ENCODE data around the gene PNPLA7. TPM values are rescaled to one million over a fixed set of nuclear protein-coding genes. Genes with fewer than 3 reads are reported as not detected.

Gene PNPLA7
- total RNA-seq, 1 experiment from 2014 or later: 1.3 TPM

DNA sequence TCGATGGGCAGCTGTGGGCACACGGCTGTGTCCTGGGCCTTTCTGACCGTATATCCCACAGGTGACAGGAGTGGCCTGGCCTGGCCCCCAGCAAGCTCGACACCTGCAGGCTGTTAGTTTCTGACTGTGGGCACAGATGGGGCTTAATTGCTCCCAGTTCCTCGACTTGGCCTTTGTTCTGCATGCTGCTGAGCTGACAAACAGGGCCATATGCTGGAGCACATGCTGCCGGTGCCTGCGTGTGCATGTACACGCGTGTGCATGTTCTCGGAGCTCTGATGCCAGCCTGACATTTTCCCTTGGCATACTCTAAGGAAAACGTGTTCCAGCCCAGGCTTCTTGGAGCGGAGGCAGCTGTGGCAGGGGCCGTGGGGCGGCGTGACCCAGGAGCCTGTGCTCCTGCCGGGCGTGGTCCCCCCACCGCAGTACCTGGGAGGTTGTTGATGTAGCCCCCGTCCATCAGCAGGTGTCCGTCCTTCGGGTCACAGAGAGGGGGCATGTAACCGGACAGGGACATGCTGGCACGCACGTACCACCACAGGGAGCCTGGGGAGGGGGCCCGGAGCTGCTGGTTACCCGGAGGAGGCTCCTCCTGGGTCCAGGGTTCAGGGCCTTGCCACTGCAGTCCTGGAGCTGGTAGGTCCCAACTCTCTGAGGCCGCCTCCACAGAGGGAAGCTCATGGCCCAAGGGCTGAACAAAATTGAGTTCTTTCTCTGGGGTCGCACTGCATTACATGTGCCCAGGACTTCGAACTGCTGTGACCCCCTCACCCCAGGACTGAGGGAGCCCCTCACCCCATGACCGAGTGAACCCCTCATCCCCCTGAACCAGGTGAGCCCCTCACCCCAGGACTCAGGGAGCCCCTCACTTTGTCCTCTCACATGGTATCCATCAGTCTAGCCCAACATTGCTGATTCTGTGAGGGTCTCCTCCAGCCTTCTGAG is 86.9 kb downstream of the PNPLA7 start:
- no peak for DNase-seq (ENCODE audit: low spot score)

DNA sequence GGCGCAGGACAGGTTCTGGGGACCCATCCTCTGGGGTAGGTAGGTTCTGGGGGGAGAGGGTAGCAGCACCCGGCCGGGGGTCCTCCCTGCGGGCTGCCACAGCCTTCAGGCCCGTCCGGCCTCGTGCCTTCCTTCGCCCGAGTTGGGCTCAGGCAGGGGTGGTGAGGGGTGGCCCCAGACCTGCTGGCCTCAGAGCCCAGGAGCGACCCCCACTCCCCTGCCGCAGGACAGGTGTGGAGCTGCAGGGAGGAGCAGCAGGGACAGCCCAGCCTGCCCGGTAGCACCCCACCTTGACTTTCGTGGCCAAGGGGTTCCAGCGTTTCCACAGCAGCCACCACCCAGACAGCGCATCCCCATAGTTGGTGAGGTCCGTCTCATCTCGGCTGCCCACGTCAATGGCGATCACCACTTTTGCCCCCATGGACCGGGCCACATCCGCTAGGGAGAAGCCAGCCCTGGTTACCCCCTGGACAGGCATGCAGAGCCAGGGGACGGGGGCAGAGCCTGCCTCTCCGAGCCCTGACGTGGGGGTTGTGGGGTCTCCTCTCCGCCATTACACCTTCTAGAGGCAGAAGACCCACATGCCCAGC is 87.7 kb downstream of the PNPLA7 start:
- DNase-seq (ENCODE audit: low spot score): no peak
- Mint-ChIP-seq H3K4me1 (no peaks in the 10 kb centered on the region), H3K4me3 (no peak overlapping the region), H3K9me3 (no peaks in the 10 kb centered on the region), H3K27ac (no peak overlapping the region), H3K27me3 (ENCODE audit: low read depth) (no peaks in the 10 kb centered on the region), H3K36me3 (no peaks in the 10 kb centered on the region)
- TF ChIP-seq TCF7 (CRISPR knock-in tag; IDR thresholded peaks at IDR 0.05; ENCODE audit: low read depth): no peak
- TF ChIP-seq ZNF219 (CRISPR knock-in tag; IDR thresholded peaks at IDR 0.05; ENCODE audit: borderline replicate concordance): no peak
- no peak for TF ChIP-seq NR3C1 (CRISPR knock-in tag; conservative IDR thresholded peaks at IDR 0.05; ENCODE audit: low read depth)
- TF ChIP-seq, protein P1, sequence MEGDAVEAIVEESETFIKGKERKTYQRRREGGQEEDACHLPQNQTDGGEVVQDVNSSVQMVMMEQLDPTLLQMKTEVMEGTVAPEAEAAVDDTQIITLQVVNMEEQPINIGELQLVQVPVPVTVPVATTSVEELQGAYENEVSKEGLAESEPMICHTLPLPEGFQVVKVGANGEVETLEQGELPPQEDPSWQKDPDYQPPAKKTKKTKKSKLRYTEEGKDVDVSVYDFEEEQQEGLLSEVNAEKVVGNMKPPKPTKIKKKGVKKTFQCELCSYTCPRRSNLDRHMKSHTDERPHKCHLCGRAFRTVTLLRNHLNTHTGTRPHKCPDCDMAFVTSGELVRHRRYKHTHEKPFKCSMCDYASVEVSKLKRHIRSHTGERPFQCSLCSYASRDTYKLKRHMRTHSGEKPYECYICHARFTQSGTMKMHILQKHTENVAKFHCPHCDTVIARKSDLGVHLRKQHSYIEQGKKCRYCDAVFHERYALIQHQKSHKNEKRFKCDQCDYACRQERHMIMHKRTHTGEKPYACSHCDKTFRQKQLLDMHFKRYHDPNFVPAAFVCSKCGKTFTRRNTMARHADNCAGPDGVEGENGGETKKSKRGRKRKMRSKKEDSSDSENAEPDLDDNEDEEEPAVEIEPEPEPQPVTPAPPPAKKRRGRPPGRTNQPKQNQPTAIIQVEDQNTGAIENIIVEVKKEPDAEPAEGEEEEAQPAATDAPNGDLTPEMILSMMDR (IDR thresholded peaks at IDR 0.05): no peak
- no peak for TF ChIP-seq USF2 (CRISPR knock-in tag; IDR thresholded peaks at IDR 0.05)
- TF ChIP-seq E2F5 (CRISPR knock-in tag; IDR thresholded peaks at IDR 0.05): no peak
- TF ChIP-seq PREB (CRISPR knock-in tag; IDR thresholded peaks at IDR 0.05; ENCODE audit: borderline replicate concordance): no peak
- no peak for TF ChIP-seq PRRX2 (CRISPR knock-in tag; IDR thresholded peaks at IDR 0.05)
- TF ChIP-seq, protein P2, sequence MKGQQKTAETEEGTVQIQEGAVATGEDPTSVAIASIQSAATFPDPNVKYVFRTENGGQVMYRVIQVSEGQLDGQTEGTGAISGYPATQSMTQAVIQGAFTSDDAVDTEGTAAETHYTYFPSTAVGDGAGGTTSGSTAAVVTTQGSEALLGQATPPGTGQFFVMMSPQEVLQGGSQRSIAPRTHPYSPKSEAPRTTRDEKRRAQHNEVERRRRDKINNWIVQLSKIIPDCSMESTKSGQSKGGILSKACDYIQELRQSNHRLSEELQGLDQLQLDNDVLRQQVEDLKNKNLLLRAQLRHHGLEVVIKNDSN (CRISPR knock-in tag; IDR thresholded peaks at IDR 0.05): no peak
- no peak for TF ChIP-seq OVOL2 (CRISPR knock-in tag; IDR thresholded peaks at IDR 0.05; ENCODE audit: borderline replicate concordance)
- no peak for TF ChIP-seq CBFB (CRISPR knock-in tag; IDR thresholded peaks at IDR 0.05; ENCODE audit: low read depth)
- no peak for TF ChIP-seq ETV6 (CRISPR knock-in tag; IDR thresholded peaks at IDR 0.05)
- TF ChIP-seq ELF4 (CRISPR knock-in tag; IDR thresholded peaks at IDR 0.05; ENCODE audit: low read depth): no peak
- no peak for TF ChIP-seq MYBL2 (CRISPR knock-in tag; IDR thresholded peaks at IDR 0.05)
- TF ChIP-seq, protein P3, sequence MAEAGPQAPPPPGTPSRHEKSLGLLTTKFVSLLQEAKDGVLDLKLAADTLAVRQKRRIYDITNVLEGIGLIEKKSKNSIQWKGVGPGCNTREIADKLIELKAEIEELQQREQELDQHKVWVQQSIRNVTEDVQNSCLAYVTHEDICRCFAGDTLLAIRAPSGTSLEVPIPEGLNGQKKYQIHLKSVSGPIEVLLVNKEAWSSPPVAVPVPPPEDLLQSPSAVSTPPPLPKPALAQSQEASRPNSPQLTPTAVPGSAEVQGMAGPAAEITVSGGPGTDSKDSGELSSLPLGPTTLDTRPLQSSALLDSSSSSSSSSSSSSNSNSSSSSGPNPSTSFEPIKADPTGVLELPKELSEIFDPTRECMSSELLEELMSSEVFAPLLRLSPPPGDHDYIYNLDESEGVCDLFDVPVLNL (CRISPR knock-in tag; IDR thresholded peaks at IDR 0.05; ENCODE audit: borderline replicate concordance, low read depth): no peak
- no peak for ATAC-seq
- ChIA-PET CTCF (interaction anchor here (0.6 to 1.1 kb wide), 4 partner anchors 72 to 177 kb away, joined by 3 read pairs; no protein-coding TSS in a partner anchor), POLR2A (no interaction called here)

More for the DNA sequence above, 86.9 kb downstream of the PNPLA7 start:
- Mint-ChIP-seq H3K4me3 (no peak overlapping the region), H3K27ac (no peak overlapping the region), H3K4me1 (no peaks in the 10 kb centered on the region), H3K27me3 (ENCODE audit: low read depth) (no peaks in the 10 kb centered on the region), H3K36me3 (no peaks in the 10 kb centered on the region), H3K9me3 (no peaks in the 10 kb centered on the region)
- ChIA-PET POLR2A (no interaction called here), CTCF (interaction anchor here (1.6 kb wide), 1 partner anchor 72 kb away, joined by 3 read pairs; no protein-coding TSS in a partner anchor)
- no peak for TF ChIP-seq FOXP1 (CRISPR knock-in tag; IDR thresholded peaks at IDR 0.05; ENCODE audit: borderline replicate concordance)
- ATAC-seq: no peak
